IgD-negative memory B cell (primary cell): Measurements from ENCODE around the gene DUSP21. TPM values are rescaled to one million over a fixed set of nuclear protein-coding genes. Genes with fewer than 3 reads are reported as not detected.

ENCODE experiments used
- H3K27ac Mint-ChIP-seq, 3 donors: one replicate each; pipeline ENCODE4 v1.8.0; 2020 to 2022; ENCODE audit warnings: mild to moderate bottlenecking in 3 of 3, mixed read lengths in 3 of 3, moderate library complexity in 1 of 3
- H3K27me3 Mint-ChIP-seq: one replicate; pipeline ENCODE4 v1.8.0; 2021; ENCODE audit warnings: mixed read lengths
- H3K36me3 Mint-ChIP-seq: one replicate; pipeline ENCODE4 v1.8.0; 2020; ENCODE audit warnings: mild to moderate bottlenecking, mixed read lengths
- H3K4me1 Mint-ChIP-seq, 3 donors: one replicate each; pipeline ENCODE4 v1.8.0; 2020 to 2022; ENCODE audit warnings: mixed read lengths in 3 of 3, mild to moderate bottlenecking in 1 of 3
- H3K4me3 Mint-ChIP-seq, 4 donors: one replicate each; pipeline ENCODE4 v1.8.0; 2020 to 2022; ENCODE audit warnings: mild to moderate bottlenecking in 4 of 4, mixed read lengths in 4 of 4, moderate library complexity in 3 of 4
- H3K9me3 Mint-ChIP-seq, 3 donors: one replicate each; pipeline ENCODE4 v1.8.0; 2020 to 2021; ENCODE audit warnings: mixed read lengths in 3 of 3, mild to moderate bottlenecking in 1 of 3
- polyA plus RNA-seq: library from polyadenylated mRNA; unstranded; fragments of 300-500 nt; fragmentation: Illumina TruSeq; gene quantifications from one replicate; pipeline ENCODE4 v1.2.3, GENCODE V29; 2021

The DUSP21 gene
- polyA plus RNA-seq, 1 donor from 2014 or later: not detected

DNA sequence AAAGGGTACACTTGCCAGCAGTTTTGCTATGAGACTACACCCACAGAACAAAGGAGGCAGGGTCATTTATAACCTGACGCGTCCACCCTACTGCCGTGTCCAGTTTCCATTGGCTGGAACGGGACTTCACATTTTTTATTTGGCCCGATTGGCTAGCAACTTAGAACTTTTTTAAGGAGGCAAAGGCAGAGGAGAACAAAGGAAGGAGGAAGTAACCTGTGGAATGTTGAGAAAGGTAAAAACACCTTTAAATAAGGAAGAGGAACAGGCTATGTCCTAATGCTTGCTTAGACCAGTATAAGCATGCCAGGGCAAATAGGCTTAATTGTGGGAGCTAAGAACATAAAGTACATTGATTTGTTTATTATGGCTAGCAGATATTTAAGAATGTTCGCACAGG is 47.8 kb downstream of the DUSP21 start:
- Mint-ChIP-seq H3K27ac (peak overlapping the region in 2 of 3 donors; percentile 60 to 62), H3K4me1 (peaks cover 35 to 53% (median 46%) of the 10 kb centered on the region in 3 donors), H3K9me3 (peaks cover 0 to 8% (median 4%) of the 10 kb centered on the region in 3 donors), H3K27me3 (no peaks in the 10 kb centered on the region), H3K36me3 (peaks cover 3% of the 10 kb centered on the region), H3K4me3 (peak overlapping the region in 2 of 4 donors; percentile 18 to 55)

Other genes with a start within 250 kb of the DUSP21 start
- gene KDM6A, start 29.2 kb downstream of the DUSP21 start, polyA plus RNA-seq: 13.2 TPM